NCI-H128 (cell line): ENCODE results near the gene CCDC120.

Source experiments
- DNase-seq: peaks from one replicate; lab custom pipeline; 2025; ENCODE audit not compliant: unreplicated experiment; lab: John Stamatoyannopoulos, UW

Gene CCDC120

GRCh38 chrX:49058794-49059193 lies at the start of gene CCDC120:
Gene CCDC120 (plus strand): TSS chrX:49058999. CDS start chrX:49062042, 3,043 bp downstream.
- no peak for DNase-seq

GRCh38 chrX:49019050-49019449 lies 39.7 kb upstream of the CCDC120 start:
- no peak for DNase-seq

GRCh38 chrX:49019599-49020249 lies 39.1 kb upstream of the CCDC120 start:
- no peak for DNase-seq

- no peak for DNase-seq
Measured at GRCh38 chrX:49029876-49030275, 28.9 kb upstream of the CCDC120 start.

- no peak for DNase-seq
Measured at GRCh38 chrX:49030283-49030682, 28.5 kb upstream of the CCDC120 start.

GRCh38 chrX:49037883-49038475 lies 20.8 kb upstream of the CCDC120 start:
- DNase-seq: no peak

GRCh38 chrX:49039598-49040375 lies 19.0 kb upstream of the CCDC120 start:
- DNase-seq: peak; percentile 14

- DNase-seq: no peak
Measured at GRCh38 chrX:49040376-49040955, 18.3 kb upstream of the CCDC120 start.

GRCh38 chrX:49041744-49042580 lies 16.8 kb upstream of the CCDC120 start:
- DNase-seq: no peak

GRCh38 chrX:49042581-49043219 lies 16.1 kb upstream of the CCDC120 start:
- DNase-seq: no peak

GRCh38 chrX:49043220-49043986 lies 15.4 kb upstream of the CCDC120 start, which contains the start of gene TFE3:
Gene TFE3 (minus strand): TSS chrX:49043357. CDS start chrX:49043226, 131 bp downstream.
- peak; percentile 97 for DNase-seq

GRCh38 chrX:49043987-49044281 lies 14.9 kb upstream of the CCDC120 start:
- no peak for DNase-seq

- peak; percentile 79 for DNase-seq
Measured at GRCh38 chrX:49053223-49054072, 5.4 kb upstream of the CCDC120 start.

GRCh38 chrX:49054073-49054762 lies 4.6 kb upstream of the CCDC120 start:
- DNase-seq: no peak

GRCh38 chrX:49059201-49059600 lies 402 bp downstream of the CCDC120 start:
- DNase-seq: no peak

GRCh38 chrX:49059681-49060085 lies 884 bp downstream of the CCDC120 start:
- DNase-seq: no peak

- no peak for DNase-seq
Measured at GRCh38 chrX:49060914-49061313, 2.1 kb downstream of the CCDC120 start.

GRCh38 chrX:49061490-49061889 lies 2.7 kb downstream of the CCDC120 start:
- DNase-seq: no peak
